Putamen (tissue), 1 donor: ENCODE results near the gene CASS4.

ENCODE experiments used
- DNase-seq: peaks from one replicate; pipeline ENCODE4 v3.0.0-alpha.2; 2016; ENCODE audit warnings: low spot score

CASS4 gene

GRCh38 chr20:56445130-56445529 lies 33.1 kb downstream of the CASS4 start:
- DNase-seq, result no peak

DNA sequence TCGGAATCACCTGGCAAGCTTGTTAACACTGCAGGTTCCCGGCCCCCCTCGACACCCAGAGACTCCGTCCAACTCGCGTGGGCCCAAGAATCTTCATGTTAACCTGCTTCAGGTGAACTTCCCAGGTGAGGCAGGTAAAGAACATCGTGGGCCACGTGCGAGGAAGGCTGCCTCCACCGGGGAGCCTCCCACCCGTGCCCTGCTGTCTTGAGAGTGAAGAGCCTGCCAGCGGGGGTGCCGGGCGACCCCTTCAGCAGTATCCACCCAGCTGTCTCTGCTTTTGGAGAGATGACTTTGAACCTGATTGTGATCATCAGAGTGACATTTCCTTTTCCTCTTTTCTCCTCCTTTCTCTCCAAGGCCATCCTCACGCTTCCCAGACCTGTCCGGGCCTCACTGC lies 33.5 kb downstream of the CASS4 start:
- no peak for DNase-seq

DNA sequence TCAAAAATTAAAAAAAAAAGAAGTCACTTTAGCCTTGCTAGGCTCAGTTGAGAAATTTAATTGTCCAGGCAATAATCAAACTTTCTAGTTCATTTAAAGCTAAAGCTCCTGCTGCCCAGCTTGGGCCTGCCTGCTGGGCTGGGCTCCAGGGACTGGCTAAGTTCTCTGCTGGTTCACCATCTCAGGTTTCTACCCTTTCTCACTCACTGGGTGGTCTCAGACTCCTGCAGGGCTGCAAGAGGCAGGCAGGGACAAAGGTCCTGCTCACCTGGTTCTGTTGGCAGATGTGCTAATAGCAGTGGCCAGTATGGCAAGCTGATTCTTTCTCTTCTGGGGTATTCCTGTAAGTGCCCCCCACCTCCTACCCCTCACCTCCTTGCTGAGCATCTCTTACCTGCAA lies 35.2 kb downstream of the CASS4 start:
- DNase-seq, result no peak

DNA sequence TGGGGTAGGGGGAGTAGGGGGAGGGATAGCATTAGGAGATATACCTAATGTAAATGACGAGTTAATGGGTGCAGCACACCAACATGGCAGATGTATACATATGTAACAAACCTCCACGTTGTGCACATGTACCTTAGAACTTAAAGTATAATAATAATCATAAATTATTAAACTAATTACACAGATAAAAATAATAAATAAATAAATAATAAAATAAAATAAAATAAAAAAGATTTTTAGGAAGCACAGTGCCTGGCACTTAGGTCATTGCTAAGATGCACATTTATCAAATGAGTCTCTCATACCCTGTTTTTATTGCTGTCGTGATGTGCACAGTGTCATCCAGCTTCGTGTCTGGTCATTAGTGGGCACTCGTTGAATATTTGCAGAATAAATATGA lies 37.4 kb downstream of the CASS4 start:
- DNase-seq, result no peak

- DNase-seq, result no peak
Measured at GRCh38 chr20:56451056-56451765, 39.2 kb downstream of the CASS4 start.

GRCh38 chr20:56453352-56453751 lies 41.3 kb downstream of the CASS4 start:
- DNase-seq, result no peak

- DNase-seq, result no peak
Measured at GRCh38 chr20:56454754-56455153, 42.7 kb downstream of the CASS4 start.

DNA sequence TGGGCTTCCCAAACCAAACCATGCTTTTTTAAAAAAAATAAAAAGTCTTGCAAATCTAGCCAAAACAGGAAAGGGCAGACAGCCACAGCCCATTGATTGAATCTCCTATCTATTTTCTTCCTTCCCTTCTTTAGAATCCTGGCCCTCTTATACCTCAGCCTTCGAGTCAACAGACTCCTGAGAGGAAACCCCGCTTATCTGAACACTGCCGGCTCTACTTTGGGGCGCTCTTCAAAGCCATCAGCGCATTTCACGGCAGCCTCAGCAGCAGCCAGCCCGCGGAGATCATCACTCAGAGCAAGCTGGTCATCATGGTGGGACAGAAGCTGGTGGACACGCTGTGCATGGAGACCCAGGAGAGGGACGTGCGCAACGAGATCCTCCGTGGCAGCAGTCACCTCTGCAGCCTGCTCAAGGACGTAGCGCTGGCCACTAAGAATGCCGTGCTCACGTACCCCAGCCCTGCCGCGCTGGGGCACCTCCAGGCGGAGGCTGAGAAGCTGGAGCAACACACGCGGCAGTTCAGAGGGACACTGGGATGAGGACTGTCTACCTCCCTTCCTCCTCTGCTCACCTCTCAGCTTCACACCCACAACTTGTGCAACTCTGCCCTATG lies 46.3 kb downstream of the CASS4 start:
- DNase-seq, result no peak

DNA sequence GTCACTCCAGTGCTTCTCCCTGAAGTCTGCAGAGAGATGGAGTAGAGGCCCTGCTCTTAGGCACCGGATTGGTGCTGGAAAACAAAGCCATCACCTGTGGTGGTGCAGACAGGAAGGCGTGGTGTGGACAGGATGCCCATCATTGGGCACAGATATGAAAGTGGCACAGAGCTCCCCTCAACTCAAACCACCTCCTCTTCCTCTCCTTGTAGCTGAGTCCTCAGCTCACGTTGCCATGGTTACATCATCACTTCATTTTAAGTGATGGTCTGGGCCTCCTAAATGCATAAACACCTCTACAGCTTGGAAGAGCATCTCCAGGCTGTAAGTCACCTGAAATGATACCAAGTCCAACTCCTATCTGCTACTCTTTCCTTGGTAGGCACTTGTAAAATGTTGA lies 48.4 kb downstream of the CASS4 start:
- DNase-seq, result no peak

- DNase-seq, result no peak
Measured at GRCh38 chr20:56461576-56461975, 49.5 kb downstream of the CASS4 start.

DNA sequence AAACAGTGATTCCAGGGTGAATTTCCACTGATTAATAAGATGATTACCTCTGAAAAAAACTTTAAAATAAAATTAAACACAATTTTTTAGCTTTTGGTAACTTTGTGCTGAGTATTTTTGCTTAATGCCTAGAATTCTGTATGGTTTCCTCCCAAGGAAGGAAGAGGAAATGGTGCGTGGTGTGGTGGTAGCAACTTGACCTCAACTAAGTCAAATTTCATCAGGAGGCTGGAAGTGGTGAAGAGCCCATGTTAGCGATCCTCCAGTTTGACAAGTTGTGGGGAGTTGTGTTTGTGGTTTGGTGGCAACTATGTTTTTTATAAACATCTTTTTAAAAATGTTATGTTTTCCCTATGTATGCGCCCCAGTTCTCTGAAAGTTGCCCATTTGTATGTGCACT lies 51.4 kb downstream of the CASS4 start:
- DNase-seq, result no peak

GRCh38 chr20:56465997-56466396 lies 53.9 kb downstream of the CASS4 start:
- no peak for DNase-seq

GRCh38 chr20:56467968-56468315 lies 55.9 kb downstream of the CASS4 start:
- no peak for DNase-seq

DNA sequence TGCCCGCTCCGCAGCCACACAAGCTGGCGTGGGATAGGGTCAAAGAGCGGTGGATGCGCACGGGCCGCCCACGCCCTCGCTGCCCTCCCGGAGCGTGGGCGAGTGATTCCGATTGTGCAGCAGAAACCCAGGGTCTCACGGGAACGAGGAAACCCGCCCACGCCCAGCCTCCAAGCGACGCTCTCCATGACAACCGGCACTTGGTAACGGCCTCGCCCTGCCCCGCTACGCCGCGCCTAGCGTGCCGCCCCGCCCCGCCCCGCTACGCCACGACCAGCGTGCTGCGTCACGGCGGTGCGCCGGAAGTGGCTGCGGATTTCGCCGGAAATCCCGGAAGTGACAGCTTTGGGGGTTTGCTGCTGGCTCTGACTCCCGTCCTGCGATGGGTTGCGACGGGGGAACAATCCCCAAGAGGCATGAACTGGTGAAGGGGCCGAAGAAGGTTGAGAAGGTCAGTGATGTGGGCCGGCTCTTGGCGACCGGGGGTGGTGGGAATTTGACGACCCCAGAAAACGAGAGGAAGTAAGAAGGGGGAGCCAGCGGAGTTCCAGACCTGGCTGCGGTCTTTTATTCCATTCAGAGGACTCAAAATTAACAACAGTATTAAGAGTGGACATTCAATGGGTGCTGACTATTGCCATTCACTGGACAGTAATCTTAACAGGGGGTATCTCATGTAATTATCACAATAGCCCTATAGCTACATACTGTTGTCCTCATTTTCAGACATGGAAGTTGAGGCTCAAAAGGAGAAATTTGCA lies 56.4 kb downstream of the CASS4 start, which contains the start of gene RTF2:
Gene RTF2, plus strand, starts transcription at position 312 of the 761 bp plus-strand sequence. Its CDS starts 71 bp downstream, at position 383.
- DNase-seq, result peak; percentile 93

DNA sequence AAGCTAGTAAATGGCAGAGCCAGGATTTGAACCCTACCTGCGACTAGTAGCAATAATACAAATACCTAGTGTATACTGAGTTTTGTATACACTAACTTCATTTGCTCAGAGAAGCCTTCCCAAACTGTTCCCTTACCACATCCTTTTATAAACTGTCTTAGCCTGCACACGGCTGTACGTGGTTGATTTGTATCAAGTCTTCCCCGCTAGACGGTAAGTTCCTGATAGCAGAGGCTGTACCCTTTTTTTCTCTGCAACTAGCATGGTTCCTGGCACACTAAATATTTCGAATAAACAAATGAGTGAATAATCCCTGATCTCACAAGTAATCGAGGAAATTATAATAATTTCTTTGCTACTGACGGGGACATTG lies 57.0 kb downstream of the CASS4 start:
- no peak for DNase-seq

DNA sequence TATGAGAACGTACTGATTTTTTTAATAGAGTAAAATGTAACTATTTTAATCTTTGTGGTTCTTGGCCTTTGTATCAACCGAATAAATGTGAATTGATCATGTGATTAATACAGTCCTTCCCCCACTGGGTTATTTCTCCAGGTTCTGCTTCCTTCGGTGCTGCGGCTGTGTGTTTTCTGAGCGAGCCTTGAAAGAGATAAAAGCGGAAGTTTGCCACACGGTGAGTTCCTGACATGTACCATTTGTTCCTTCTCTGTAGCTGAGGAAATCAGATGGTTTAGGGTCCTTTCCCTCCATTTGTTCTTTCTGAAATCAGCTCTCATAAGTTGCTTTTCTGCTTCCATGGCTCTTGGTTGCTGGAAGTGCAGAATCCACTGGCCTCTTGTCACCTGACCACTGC lies 71.9 kb downstream of the CASS4 start:
- no peak for DNase-seq

GRCh38 chr20:56487216-56487615 lies 75.2 kb downstream of the CASS4 start:
- DNase-seq, result no peak

- DNase-seq, result no peak
Measured at GRCh38 chr20:56488566-56488965, 76.5 kb downstream of the CASS4 start.

DNA sequence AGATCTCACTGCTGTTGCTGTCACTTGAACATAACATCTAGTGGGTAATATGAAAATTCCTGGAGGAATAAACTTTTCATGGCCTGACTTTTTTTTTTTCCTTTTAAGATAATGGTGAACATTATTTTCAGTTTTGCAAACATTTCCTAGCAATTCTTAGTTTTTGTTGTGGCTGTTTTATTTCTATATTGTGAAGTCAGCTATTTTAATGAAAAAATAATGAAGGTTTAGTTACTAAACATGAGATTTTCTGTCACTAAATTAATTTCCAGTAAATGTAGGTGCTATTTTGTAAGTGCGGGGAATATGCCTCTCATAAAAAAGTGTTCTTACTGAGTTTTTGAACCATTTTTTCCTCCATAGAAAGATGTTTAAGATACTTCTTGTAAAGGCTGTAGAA lies 89.1 kb downstream of the CASS4 start:
- no peak for DNase-seq

DNA sequence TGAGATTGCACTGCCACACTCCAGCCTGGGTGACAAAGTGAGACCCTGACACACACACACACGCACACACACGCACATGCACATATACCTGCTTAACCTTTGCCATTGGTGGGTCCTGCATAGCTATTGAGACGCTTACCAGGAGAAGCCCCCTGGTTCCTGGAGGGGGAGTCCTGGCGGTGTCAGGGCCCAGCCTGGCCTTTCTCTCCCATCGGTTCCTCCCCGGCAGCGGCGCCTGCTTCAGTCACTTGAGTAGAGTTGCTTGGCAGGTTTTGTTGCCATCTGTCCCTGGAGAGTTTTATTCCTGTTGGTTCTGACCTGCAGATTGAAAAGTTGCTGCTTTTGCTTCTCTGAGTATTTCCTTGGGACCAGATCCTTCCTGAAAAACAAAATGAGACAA lies 91.9 kb downstream of the CASS4 start:
- DNase-seq, result no peak

DNA sequence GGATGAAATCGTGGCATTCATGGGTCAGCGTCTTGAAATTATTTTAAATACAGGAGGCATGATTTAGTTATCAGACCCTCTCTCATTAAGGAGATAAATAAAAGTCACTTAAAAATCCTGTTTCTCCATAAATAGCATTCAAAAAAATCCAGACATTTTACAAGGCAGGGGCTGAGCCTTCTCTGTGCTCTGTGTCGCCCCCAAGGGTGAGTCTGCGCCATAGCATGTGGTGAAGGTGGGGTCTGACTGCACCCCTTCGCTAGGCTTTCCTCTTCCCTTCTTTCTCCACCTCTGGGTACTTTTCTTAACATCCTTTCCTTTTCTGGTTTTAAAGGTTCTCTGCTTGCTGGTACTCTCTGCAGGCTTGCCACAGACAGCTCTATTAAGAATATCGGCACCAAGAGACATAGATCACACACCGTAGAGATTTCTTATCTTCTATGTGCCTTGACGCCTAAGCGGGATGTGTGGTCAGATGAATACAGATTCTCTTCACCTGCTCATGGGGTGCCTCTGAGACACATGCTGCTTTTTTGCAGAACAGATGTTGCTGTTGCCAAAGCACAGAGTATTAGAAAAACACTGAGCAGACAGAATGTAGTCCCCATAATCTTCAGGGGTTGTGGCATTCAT lies 92.4 kb downstream of the CASS4 start:
- DNase-seq, result no peak

GRCh38 chr20:56506103-56506502 lies 94.0 kb downstream of the CASS4 start:
- DNase-seq, result no peak
